Measurements from ENCODE around the gene ITGAX. TPM values are rescaled to one million over a fixed set of nuclear protein-coding genes. Genes with fewer than 3 reads are reported as not detected.

Gene ITGAX
- total RNA-seq, 1 experiment from 2014 or later: not detected

DNA sequence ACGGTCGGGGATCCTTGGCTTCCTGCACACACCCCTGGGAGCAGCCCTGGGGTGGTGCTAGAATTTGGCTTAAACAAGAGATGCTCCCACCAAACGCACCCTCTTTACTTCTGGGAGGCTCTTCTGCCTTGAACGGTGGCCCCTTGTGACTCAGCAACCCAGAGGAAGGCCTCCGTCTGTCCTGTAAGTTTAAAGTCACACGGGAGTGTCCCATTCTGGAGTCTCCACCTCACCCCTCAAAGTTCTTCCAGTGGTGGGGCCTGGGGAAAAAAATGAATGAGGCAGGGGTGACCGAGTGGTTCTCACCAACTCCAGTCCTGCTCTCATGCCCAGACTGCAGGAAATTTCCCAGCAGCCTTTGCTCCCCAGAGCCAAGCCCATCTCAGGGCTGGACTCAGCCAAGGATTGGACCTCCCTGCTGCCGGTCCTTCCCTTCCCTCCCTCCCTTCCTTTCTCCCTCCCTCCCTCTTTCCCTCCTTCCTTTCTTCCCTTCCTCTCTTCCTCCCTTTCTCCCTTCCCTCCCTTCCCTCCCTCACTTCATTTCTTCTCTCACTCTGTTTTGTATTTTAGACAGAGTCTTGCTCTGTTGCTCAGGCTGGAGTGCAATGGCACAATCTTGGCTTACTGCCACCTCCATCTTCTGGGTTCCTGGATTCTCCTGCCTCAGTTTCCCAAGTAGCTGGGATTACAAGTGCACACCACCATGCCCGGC, 49.5 kb downstream of the ITGAX start:
- peak; percentile 45 for DNase-seq
- ChIA-PET CTCF (no interaction called here), POLR2A (ENCODE audit: unreplicated experiment) (no interaction called here)
- no peak for TF ChIP-seq EZH2 (IDR thresholded peaks at IDR 0.05; ENCODE audit: low read length, unreplicated experiment)
- TF ChIP-seq, protein P1, sequence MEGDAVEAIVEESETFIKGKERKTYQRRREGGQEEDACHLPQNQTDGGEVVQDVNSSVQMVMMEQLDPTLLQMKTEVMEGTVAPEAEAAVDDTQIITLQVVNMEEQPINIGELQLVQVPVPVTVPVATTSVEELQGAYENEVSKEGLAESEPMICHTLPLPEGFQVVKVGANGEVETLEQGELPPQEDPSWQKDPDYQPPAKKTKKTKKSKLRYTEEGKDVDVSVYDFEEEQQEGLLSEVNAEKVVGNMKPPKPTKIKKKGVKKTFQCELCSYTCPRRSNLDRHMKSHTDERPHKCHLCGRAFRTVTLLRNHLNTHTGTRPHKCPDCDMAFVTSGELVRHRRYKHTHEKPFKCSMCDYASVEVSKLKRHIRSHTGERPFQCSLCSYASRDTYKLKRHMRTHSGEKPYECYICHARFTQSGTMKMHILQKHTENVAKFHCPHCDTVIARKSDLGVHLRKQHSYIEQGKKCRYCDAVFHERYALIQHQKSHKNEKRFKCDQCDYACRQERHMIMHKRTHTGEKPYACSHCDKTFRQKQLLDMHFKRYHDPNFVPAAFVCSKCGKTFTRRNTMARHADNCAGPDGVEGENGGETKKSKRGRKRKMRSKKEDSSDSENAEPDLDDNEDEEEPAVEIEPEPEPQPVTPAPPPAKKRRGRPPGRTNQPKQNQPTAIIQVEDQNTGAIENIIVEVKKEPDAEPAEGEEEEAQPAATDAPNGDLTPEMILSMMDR (conservative IDR thresholded peaks at IDR 0.05; ENCODE audit: low read depth, low read length): no peak
- TF ChIP-seq EZH2phosphoT487 (IDR thresholded peaks at IDR 0.05; ENCODE audit: borderline replicate concordance, low read length): no peak
- no peaks in the 10 kb centered on the region for H3K36me3 ChIP-seq (ENCODE audit: low read depth, low read length)
- H3F3A ChIP-seq (ENCODE audit: low read length, unreplicated experiment): no peaks in the 10 kb centered on the region
- no peak overlapping the region for H2AFZ ChIP-seq (ENCODE audit: low read length)
- BruUV-seq (replicated peaks): no TSS peak
- peak overlapping the region; percentile 69 for H3K9ac ChIP-seq (ENCODE audit: low read length)
- intact Hi-C loops (cut with micrococcal nuclease): no loop called here
- H3K9me3 ChIP-seq (ENCODE audit: low read length): no peaks in the 10 kb centered on the region
- H3K4me1 ChIP-seq (ENCODE audit: insufficient read depth, low read length): no peaks in the 10 kb centered on the region; the same call in 1 of the 2 replicates
- no peak overlapping the region for H3K27ac ChIP-seq (ENCODE audit: low read length)
- no peak for ATAC-seq
- no peaks in the 10 kb centered on the region for H3K27me3 ChIP-seq (ENCODE audit: low read length)
- H3K79me2 ChIP-seq (ENCODE audit: low read length): peaks cover 7% of the 10 kb centered on the region; the same call in 1 of the 2 replicates
- H3K4me3 ChIP-seq (ENCODE audit: low read length): peak overlapping the region; percentile 62
- peak overlapping the region; percentile 63 for H3K4me2 ChIP-seq (ENCODE audit: low read length)
- H4K20me1 ChIP-seq (ENCODE audit: low read length): no peaks in the 10 kb centered on the region
- H3K9me2 ChIP-seq (replicated peaks; ENCODE audit: low read length): no peaks in the 10 kb centered on the region

DNA sequence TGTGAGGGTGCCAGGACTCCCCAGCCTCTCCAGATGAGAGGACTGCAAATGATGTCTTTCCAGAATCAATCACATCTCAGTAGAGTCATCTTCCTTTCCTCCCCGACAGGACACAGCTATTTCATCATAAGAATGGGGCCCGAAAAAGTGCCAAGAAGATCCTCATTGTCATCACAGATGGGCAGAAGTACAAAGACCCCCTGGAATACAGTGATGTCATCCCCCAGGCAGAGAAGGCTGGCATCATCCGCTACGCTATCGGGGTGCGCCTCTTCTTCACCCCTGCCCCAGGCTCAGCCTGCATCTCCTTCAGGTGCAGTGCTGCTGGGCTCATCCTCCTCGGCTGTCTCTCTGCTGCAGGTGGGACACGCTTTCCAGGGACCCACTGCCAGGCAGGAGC, 52.4 kb downstream of the ITGAX start:
- no peak for DNase-seq
- Histone ChIP-seq H3K27me3 (ENCODE audit: low read length) (no peaks in the 10 kb centered on the region), H3K9me3 (ENCODE audit: low read length) (no peaks in the 10 kb centered on the region), H3K27ac (ENCODE audit: low read length) (no peak overlapping the region), H3K4me2 (ENCODE audit: low read length) (no peak overlapping the region), H3K79me2 (ENCODE audit: low read length) (peaks cover 7% of the 10 kb centered on the region; the same call in 1 of the 2 replicates), H3K4me3 (ENCODE audit: low read length) (no peak overlapping the region), H3K36me3 (ENCODE audit: low read depth, low read length) (no peaks in the 10 kb centered on the region), H3F3A (ENCODE audit: low read length, unreplicated experiment) (no peaks in the 10 kb centered on the region), H2AFZ (ENCODE audit: low read length) (no peak overlapping the region), H3K4me1 (ENCODE audit: insufficient read depth, low read length) (no peaks in the 10 kb centered on the region; the same call in 1 of the 2 replicates), H3K9ac (ENCODE audit: low read length) (no peak overlapping the region), H4K20me1 (ENCODE audit: low read length) (no peaks in the 10 kb centered on the region), H3K9me2 (replicated peaks; ENCODE audit: low read length) (no peaks in the 10 kb centered on the region)
- no TSS peak for BruUV-seq (replicated peaks)
- intact Hi-C loops (cut with micrococcal nuclease): no loop called here
- no peak for ATAC-seq
- CTCF ChIA-PET: no interaction called here
- TF ChIP-seq EZH2 (IDR thresholded peaks at IDR 0.05; ENCODE audit: low read length, unreplicated experiment) (no peak), EZH2phosphoT487 (IDR thresholded peaks at IDR 0.05; ENCODE audit: borderline replicate concordance, low read length) (no peak)
- TF ChIP-seq, protein P1 (conservative IDR thresholded peaks at IDR 0.05; ENCODE audit: low read depth, low read length): no peak
- POLR2A ChIA-PET (ENCODE audit: unreplicated experiment): no interaction called here

DNA sequence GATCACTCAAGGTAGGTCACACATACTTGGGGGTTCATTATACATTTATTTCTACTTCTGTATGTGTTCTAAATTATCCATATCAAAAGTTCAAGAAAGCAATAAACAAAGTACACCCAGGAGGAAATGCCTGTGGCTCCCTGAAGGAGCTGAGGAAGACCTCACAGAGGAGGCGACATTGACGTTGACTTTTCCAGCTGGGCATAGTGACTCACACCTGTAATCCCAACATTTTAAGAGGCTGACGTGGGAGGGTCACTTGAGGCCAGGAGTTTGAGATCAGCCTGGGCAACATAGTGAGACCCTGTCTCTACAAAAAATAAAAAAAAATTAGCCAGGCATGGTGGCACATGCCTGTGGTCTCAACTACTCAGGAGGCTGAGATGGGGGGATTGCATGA, 54.5 kb downstream of the ITGAX start:
- H3K4me1 ChIP-seq (ENCODE audit: insufficient read depth, low read length): no peaks in the 10 kb centered on the region
- H3K27me3 ChIP-seq (ENCODE audit: low read length): no peaks in the 10 kb centered on the region
- H3K9ac ChIP-seq (ENCODE audit: low read length): no peak overlapping the region
- DNase-seq (peak; percentile 37), ATAC-seq (0 out of 2 replicates have a peak, but pooled peaks have one; percentile 37)
- no peak overlapping the region for H2AFZ ChIP-seq (ENCODE audit: low read length)
- BruUV-seq (replicated peaks): no TSS peak
- H3F3A ChIP-seq (ENCODE audit: low read length, unreplicated experiment): no peaks in the 10 kb centered on the region
- ChIA-PET CTCF (no interaction called here), POLR2A (ENCODE audit: unreplicated experiment) (no interaction called here)
- no peaks in the 10 kb centered on the region for H3K9me3 ChIP-seq (ENCODE audit: low read length)
- TF ChIP-seq EZH2phosphoT487 (IDR thresholded peaks at IDR 0.05; ENCODE audit: borderline replicate concordance, low read length): no peak
- TF ChIP-seq, protein P1 (conservative IDR thresholded peaks at IDR 0.05; ENCODE audit: low read depth, low read length): no peak
- TF ChIP-seq EZH2 (IDR thresholded peaks at IDR 0.05; ENCODE audit: low read length, unreplicated experiment): no peak
- no peak overlapping the region for H3K27ac ChIP-seq (ENCODE audit: low read length)
- H3K36me3 ChIP-seq (ENCODE audit: low read depth, low read length): no peaks in the 10 kb centered on the region
- intact Hi-C loops (cut with micrococcal nuclease): no loop called here
- H3K79me2 ChIP-seq (ENCODE audit: low read length): 0 out of 2 replicates have a peak, but pooled peaks cover under 1% of the 10 kb centered on the region
- H4K20me1 ChIP-seq (ENCODE audit: low read length): no peaks in the 10 kb centered on the region
- H3K4me3 ChIP-seq (ENCODE audit: low read length): no peak overlapping the region
- no peaks in the 10 kb centered on the region for H3K9me2 ChIP-seq (replicated peaks; ENCODE audit: low read length)
- no peak overlapping the region for H3K4me2 ChIP-seq (ENCODE audit: low read length)
